H1 (cell line): ENCODE data around the gene CCER1. TPM values are rescaled to one million over a fixed set of nuclear protein-coding genes. Genes with fewer than 3 reads are reported as not detected.

ENCODE experiments used
- CTCF ChIA-PET: fragments of 300-600 bp; sonication (Branson Sonifier 250); formaldehyde crosslinking; loops from one replicate; lab custom pipeline; 2021; ENCODE audit not compliant: partially characterized antibody; lab: Charles Lee
- POLR2A ChIA-PET: fragments of 300-600 bp; sonication (Branson Sonifier 250); formaldehyde crosslinking; loops from one replicate; lab custom pipeline; 2021; ENCODE audit warnings: inconsistent platforms; ENCODE audit not compliant: partially characterized antibody; lab: Charles Lee
- DNase-seq, 2 experiments: peaks; one replicate each; pipeline versions ENCODE4 v3.0.0 to v3.0.0-alpha.2; 2010 to 2022; ENCODE audit warnings: low spot score in 2 of 2, low read depth in 1 of 2, mixed read lengths in 1 of 2
- FAIRE-seq: peaks from 2 replicates; lab custom pipeline; 2011; peaks lifted over from hg19 to GRCh38; lab: Jason Lieb, UNC
- H2AFZ ChIP-seq: 2 replicates; pipeline ENCODE4 v1.8.1; 2012; ENCODE audit warnings: low read length, inconsistent platforms
- H2AK5ac ChIP-seq: 2 replicates; pipeline ENCODE4 v1.6.1; 2013; ENCODE audit warnings: low read depth, low read length
- H2BK120ac ChIP-seq: replicated peaks from 2 replicates; pipeline ENCODE3; 2013; ENCODE audit warnings: low read depth, low read length, inconsistent platforms
- H2BK12ac ChIP-seq: 2 replicates; pipeline ENCODE4 v1.6.1; 2013; ENCODE audit warnings: low read depth, low read length
- H2BK15ac ChIP-seq: 2 replicates; pipeline ENCODE4 v1.6.1; 2013; ENCODE audit warnings: low read length
- H2BK20ac ChIP-seq: 2 replicates; pipeline ENCODE4 v1.6.1; 2013; ENCODE audit warnings: low read length
- H2BK5ac ChIP-seq: 2 replicates; pipeline ENCODE4 v1.6.1; 2013; ENCODE audit warnings: low read depth, low read length
- H3K14ac ChIP-seq: 2 replicates; pipeline ENCODE4 v1.6.1; 2013; ENCODE audit warnings: inconsistent platforms; ENCODE audit not compliant: insufficient read length
- H3K18ac ChIP-seq: 2 replicates; pipeline ENCODE4 v1.6.1; 2013; ENCODE audit warnings: low read length; ENCODE audit errors: extremely low read depth
- H3K23ac ChIP-seq: 2 replicates; pipeline ENCODE4 v1.6.1; 2013; ENCODE audit warnings: inconsistent platforms; ENCODE audit not compliant: insufficient read length
- H3K23me2 ChIP-seq: 2 replicates; pipeline ENCODE4 v1.6.1; 2013; ENCODE audit warnings: low read depth, low read length
- H3K27ac ChIP-seq: 2 replicates; pipeline ENCODE4 v1.6.1; 2011; ENCODE audit warnings: low read depth, low read length, inconsistent platforms
- H3K27me3 ChIP-seq, 4 experiments: replicated peaks in 1 of 4; 1 replicate in 1 of 4; 2 replicates in 3 of 4; pipeline versions ENCODE4 v1.6.1 to v1.8.1; 2011 to 2013; ENCODE audit warnings: low read length in 3 of 4, mild to moderate bottlenecking in 3 of 4, inconsistent platforms in 2 of 4, mixed read lengths in 2 of 4, moderate library complexity in 1 of 4; ENCODE audit not compliant: control insufficient read depth in 3 of 4, insufficient read depth in 3 of 4; ENCODE audit errors: extremely low read depth in 1 of 4
- H3K36me3 ChIP-seq, 4 experiments: 2 replicates each; pipeline versions ENCODE4 v1.6.1 to v1.8.1; 2011 to 2013; ENCODE audit warnings: mild to moderate bottlenecking in 4 of 4, low read length in 3 of 4, moderate library complexity in 2 of 4, control low read depth in 1 of 4, inconsistent platforms in 1 of 4; ENCODE audit not compliant: insufficient read depth in 4 of 4, control insufficient read depth in 2 of 4
- H3K4ac ChIP-seq: replicated peaks from 2 replicates; pipeline ENCODE3; 2013; ENCODE audit warnings: low read length, low read depth, mixed read lengths, inconsistent platforms; ENCODE audit not compliant: insufficient read length
- H3K4me1 ChIP-seq, 4 experiments: replicated peaks in 1 of 4; 1 replicate in 1 of 4; 2 replicates in 3 of 4; pipeline versions ENCODE4 v1.6.1 to v1.8.1; 2011 to 2013; ENCODE audit warnings: low read length in 3 of 4, inconsistent platforms in 2 of 4, mixed read lengths in 1 of 4; ENCODE audit not compliant: insufficient read depth in 4 of 4, control insufficient read depth in 3 of 4
- H3K4me2 ChIP-seq, 2 experiments: 2 replicates each; pipeline versions ENCODE4 v1.6.1 to v1.8.1; 2011 to 2013; ENCODE audit warnings: low read depth in 2 of 2, low read length in 2 of 2, control low read depth in 1 of 2, inconsistent platforms in 1 of 2, mild to moderate bottlenecking in 1 of 2; ENCODE audit not compliant: insufficient read depth in 1 of 2
- H3K4me3 ChIP-seq, 4 experiments: fragments of 200-600, 300-600 bp in 1 of 4; sonication (generic), shearing (Covaris generic), sonication (Bioruptor Twin) in 1 of 4; 2 replicates each; pipeline versions ENCODE4 v1.5.1 to v1.8.1; 2011 to 2016; ENCODE audit warnings: low read length in 4 of 4, low read depth in 3 of 4, control low read depth in 2 of 4, inconsistent platforms in 2 of 4, mild to moderate bottlenecking in 2 of 4, mixed read lengths in 1 of 4, moderate library complexity in 1 of 4; ENCODE audit not compliant: insufficient read depth in 2 of 4; ENCODE audit errors: extremely low read depth in 1 of 4
- H3K56ac ChIP-seq: replicated peaks from 2 replicates; pipeline ENCODE3; 2013; ENCODE audit warnings: low read depth, mild to moderate bottlenecking, mixed read lengths, low read length, inconsistent platforms; ENCODE audit not compliant: insufficient read length
- H3K79me1 ChIP-seq: 2 replicates; pipeline ENCODE4 v1.6.1; 2013; ENCODE audit warnings: low read depth, low read length, control low read depth
- H3K79me2 ChIP-seq, 2 experiments: 2 replicates each; pipeline versions ENCODE4 v1.6.1 to v1.8.1; 2012 to 2013; ENCODE audit warnings: low read length in 2 of 2, mild to moderate bottlenecking in 2 of 2, inconsistent platforms in 1 of 2; ENCODE audit not compliant: insufficient read depth in 2 of 2, control insufficient read depth in 1 of 2
- H3K9ac ChIP-seq, 4 experiments: replicated peaks in 1 of 4; 1 replicate in 1 of 4; 2 replicates in 3 of 4; pipeline versions ENCODE4 v1.6.1 to v1.8.1; 2011 to 2013; ENCODE audit warnings: low read depth in 3 of 4, low read length in 3 of 4, control low read depth in 2 of 4, mild to moderate bottlenecking in 2 of 4, moderate library complexity in 2 of 4, inconsistent platforms in 1 of 4; ENCODE audit errors: extremely low read depth in 1 of 4
- H3K9me3 ChIP-seq, 2 experiments: 2 replicates each; pipeline versions ENCODE4 v1.6.1 to v1.8.1; 2012 to 2013; ENCODE audit warnings: mild to moderate bottlenecking in 2 of 2, moderate library complexity in 2 of 2, control low read depth in 1 of 2, inconsistent platforms in 1 of 2, low read depth in 1 of 2, low read length in 1 of 2, mixed read lengths in 1 of 2; ENCODE audit not compliant: insufficient read depth in 2 of 2
- H4K20me1 ChIP-seq, 2 experiments: replicated peaks in 1 of 2; 2 replicates each; pipeline versions ENCODE3 to v1.8.1; 2011 to 2013; ENCODE audit warnings: inconsistent platforms in 2 of 2, low read length in 2 of 2, mild to moderate bottlenecking in 1 of 2; ENCODE audit not compliant: insufficient read depth in 2 of 2, control insufficient read depth in 1 of 2
- H4K5ac ChIP-seq: 2 replicates; pipeline ENCODE4 v1.6.1; 2013; ENCODE audit warnings: low read length, low read depth, mixed read lengths, inconsistent platforms; ENCODE audit not compliant: insufficient read length
- H4K8ac ChIP-seq: 2 replicates; pipeline ENCODE4 v1.8.0; 2013; ENCODE audit warnings: mild to moderate bottlenecking, moderate library complexity, low read length, inconsistent platforms; ENCODE audit not compliant: insufficient read depth; ENCODE audit errors: extremely low read depth
- H4K91ac ChIP-seq: replicated peaks from 2 replicates; pipeline ENCODE3; 2013; ENCODE audit warnings: low read length, mixed read lengths, inconsistent platforms; ENCODE audit not compliant: insufficient read length
- BACH1 ChIP-seq: IDR thresholded peaks from 2 replicates; pipeline ENCODE4 v1.6.1; 2012; ENCODE audit warnings: low read length, improper control_type of control experiment
- CHD2 ChIP-seq: IDR thresholded peaks from 2 replicates; pipeline ENCODE4 v1.6.1; 2012; ENCODE audit warnings: low read length, improper control_type of control experiment
- EP300 ChIP-seq, 2 experiments: IDR thresholded peaks; 1 replicate in 1 of 2; 2 replicates in 1 of 2; pipeline ENCODE4 v1.6.1; 2011 to 2012; ENCODE audit warnings: low read depth in 2 of 2, low read length in 2 of 2, mild to moderate bottlenecking in 2 of 2, borderline replicate concordance in 1 of 2, inconsistent platforms in 1 of 2, moderate library complexity in 1 of 2
- HDAC2 ChIP-seq, 2 experiments: fragments of 300-600 bp in 1 of 2; sonication (generic) in 1 of 2; IDR thresholded peaks; 2 replicates each; pipeline ENCODE4 v1.6.1; 2011 to 2012; ENCODE audit warnings: low read depth in 2 of 2, low read length in 2 of 2, mild to moderate bottlenecking in 2 of 2, moderate library complexity in 2 of 2, borderline replicate concordance in 1 of 2, inconsistent platforms in 1 of 2
- JUN ChIP-seq: IDR thresholded peaks from 2 replicates; pipeline ENCODE4 v1.6.1; 2011; ENCODE audit warnings: low read depth, mild to moderate bottlenecking, improper control_type of control experiment, low read length
- POU5F1 ChIP-seq: IDR thresholded peaks from 2 replicates; pipeline ENCODE4 v1.6.1; 2011; ENCODE audit warnings: low read depth, mild to moderate bottlenecking, low read length, moderate library complexity
- RAD21 ChIP-seq, 2 experiments: IDR thresholded peaks in 1 of 2; conservative IDR thresholded peaks in 1 of 2; 2 replicates each; pipeline ENCODE4 v1.6.1; 2011; ENCODE audit warnings: low read depth in 2 of 2, low read length in 2 of 2, improper control_type of control experiment in 1 of 2, inconsistent platforms in 1 of 2, mild to moderate bottlenecking in 1 of 2, moderate library complexity in 1 of 2
- RNF2 ChIP-seq: fragments of 200-900, 300-1000 bp; sonication (generic); IDR thresholded peaks from 2 replicates; pipeline ENCODE4 v1.7.1; 2016; ENCODE audit warnings: borderline replicate concordance, low read depth, mild to moderate bottlenecking, antibody characterized with exemption, low read length; ENCODE audit not compliant: poor library complexity, severe bottlenecking; ENCODE audit errors: missing control alignments
- SIX5 ChIP-seq: IDR thresholded peaks from 2 replicates; pipeline ENCODE4 v1.6.1; 2011; ENCODE audit warnings: mild to moderate bottlenecking, low read depth, low read length
- SP2 ChIP-seq: IDR thresholded peaks from 2 replicates; pipeline ENCODE4 v1.6.1; 2012; ENCODE audit warnings: mild to moderate bottlenecking, low read length, inconsistent platforms
- YY1 ChIP-seq: IDR thresholded peaks from 2 replicates; pipeline ENCODE4 v1.6.1; 2011; ENCODE audit warnings: low read depth, mild to moderate bottlenecking, low read length
- ZNF274 ChIP-seq: IDR thresholded peaks from 2 replicates; pipeline ENCODE4 v1.7.0; 2012; ENCODE audit warnings: low read length, borderline replicate concordance; ENCODE audit errors: extremely low read depth
- WGBS, 2 experiments: shearing (Covaris generic) in 1 of 2; methylation state at CpG; one replicate each; pipeline versions ENCODE4 v1.1.6 to v1.1.7; 2013 to 2015; ENCODE audit warnings: low lambda C conversion rate in 2 of 2, mixed read lengths in 2 of 2, inconsistent platforms in 1 of 2, low coverage in 1 of 2, missing lambda C conversion rate in 1 of 2; ENCODE audit not compliant: insufficient replicate concordance in 2 of 2, insufficient coverage in 1 of 2, insufficient read length in 1 of 2; ENCODE audit errors: extremely low coverage in 1 of 2, missing lambda C conversion rate in 1 of 2; 5-methylcytosine and 5-hydroxymethylcytosine counted together
- polyA plus RNA-seq, 7 experiments: library from polyadenylated mRNA; depleted of rRNA in 3 of 7; stranded (reverse) in 5 of 7; unstranded in 2 of 7; fragments of >200 nt in 5 of 7; fragments of 200-250 nt in 2 of 7; gene quantifications; 1 replicate in 5 of 7; 2 replicates in 1 of 7; 4 replicates in 1 of 7; pipeline versions ENCODE4 v1.2.1 to v1.2.3, GENCODE V29; 2011 to 2013; ENCODE audit warnings: missing spikeins in 2 of 7, mixed read lengths in 2 of 7
- total RNA-seq: library from RNA; stranded (reverse); fragmentation: NEBNext Ultra II Directional; extraction: Animal tissue kit (Norgen Biotek cat#: 25700); gene quantifications from 2 replicates; pipeline ENCODE4 v1.2.1, GENCODE V29; 2021

CCER1 gene
- total and polyA plus RNA-seq, 2 of the 8 experiments (the other 6 are each of a cell fraction or from before 2014, with no cell fraction given), result not detected

DNA sequence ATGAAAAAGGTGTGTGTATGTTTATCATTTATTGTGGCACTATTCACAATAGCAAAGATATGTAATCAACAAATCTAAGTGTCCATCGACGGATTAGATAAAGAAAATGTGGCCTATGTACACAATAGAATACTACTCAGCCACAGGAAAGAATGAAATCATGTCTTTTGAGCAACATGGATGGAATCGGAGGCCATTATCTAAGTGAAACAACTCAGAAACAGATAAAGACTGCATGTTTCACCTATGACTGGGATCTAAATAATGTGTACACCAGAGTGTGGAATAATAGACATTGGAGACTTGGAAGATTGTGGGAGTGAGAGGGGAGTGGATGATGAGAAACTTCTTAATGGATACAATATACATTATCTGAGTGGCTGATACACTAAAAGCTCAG is 44.0 kb downstream of the CCER1 start:
- H2BK12ac ChIP-seq, result no peak overlapping the region
- no peak overlapping the region for H4K5ac ChIP-seq
- H3K4me1 ChIP-seq, result no peaks in the 10 kb centered on the region
- no peak overlapping the region for H2BK5ac ChIP-seq
- no peak overlapping the region for H2BK120ac ChIP-seq
- no peak for FAIRE-seq
- no peak overlapping the region for H2AFZ ChIP-seq
- H3K23ac ChIP-seq, result no peak overlapping the region
- H3K18ac ChIP-seq, result no peak overlapping the region
- H4K8ac ChIP-seq, result no peak overlapping the region
- no peaks in the 10 kb centered on the region for H3K27me3 ChIP-seq
- no peaks in the 10 kb centered on the region for H3K79me2 ChIP-seq
- no peak overlapping the region for H4K91ac ChIP-seq
- no peak overlapping the region for H3K56ac ChIP-seq
- H3K23me2 ChIP-seq, result no peaks in the 10 kb centered on the region
- H3K36me3 ChIP-seq, result no peaks in the 10 kb centered on the region
- H3K27ac ChIP-seq, result no peak overlapping the region
- ChIA-PET CTCF (interaction anchor here (1.3 kb wide), 1 partner anchor 30 kb away, joined by 3 read pairs; no protein-coding TSS in a partner anchor), POLR2A (no interaction called here)
- H2BK20ac ChIP-seq, result no peak overlapping the region
- H2BK15ac ChIP-seq, result no peak overlapping the region
- no peaks in the 10 kb centered on the region for H3K79me1 ChIP-seq
- no peak overlapping the region for H3K4me2 ChIP-seq
- no peak for DNase-seq
- H3K14ac ChIP-seq, result no peak overlapping the region
- H4K20me1 ChIP-seq, result no peaks in the 10 kb centered on the region
- no peak overlapping the region for H3K4ac ChIP-seq
- no peaks in the 10 kb centered on the region for H3K9me3 ChIP-seq
- 90% methylated on average over 3 of the region's 3 CpGs; no CpG with 5 or more reads in 1 of the 2 experiments for WGBS, 2 experiments
- no peak overlapping the region for H3K9ac ChIP-seq
- no peak overlapping the region for H3K4me3 ChIP-seq
- no peak overlapping the region for H2AK5ac ChIP-seq
- TF ChIP-seq CHD2 (no peak), RNF2 (no peak), EP300 (IDR thresholded peaks at IDR 0.05; ENCODE audit: borderline replicate concordance in 1 of 2, low read depth in 2 of 2, low read length in 2 of 2) (no peak), RAD21 (IDR thresholded peaks at IDR 0.05 in 1 of 2, conservative IDR thresholded peaks at IDR 0.05 in 1 of 2; ENCODE audit: low read depth in 2 of 2, low read length in 2 of 2) (no peak), JUN (no peak), BACH1 (no peak), HDAC2 (IDR thresholded peaks at IDR 0.05; ENCODE audit: borderline replicate concordance in 1 of 2, low read depth in 2 of 2, low read length in 2 of 2) (no peak), SP2 (no peak), POU5F1 (no peak), ZNF274 (no peak), YY1 (no peak), SIX5 (no peak)
